Measurements from ENCODE around the gene LGI1.
A peak's percentile ranks its signal among the peaks of the same experiment; 100 is the strongest.
"Not testable (repeated sequence)": the region's sequence is repeated elsewhere in the genome, so short reads cannot be mapped to it uniquely, and the experiment has no call there.

The LGI1 gene

DNA sequence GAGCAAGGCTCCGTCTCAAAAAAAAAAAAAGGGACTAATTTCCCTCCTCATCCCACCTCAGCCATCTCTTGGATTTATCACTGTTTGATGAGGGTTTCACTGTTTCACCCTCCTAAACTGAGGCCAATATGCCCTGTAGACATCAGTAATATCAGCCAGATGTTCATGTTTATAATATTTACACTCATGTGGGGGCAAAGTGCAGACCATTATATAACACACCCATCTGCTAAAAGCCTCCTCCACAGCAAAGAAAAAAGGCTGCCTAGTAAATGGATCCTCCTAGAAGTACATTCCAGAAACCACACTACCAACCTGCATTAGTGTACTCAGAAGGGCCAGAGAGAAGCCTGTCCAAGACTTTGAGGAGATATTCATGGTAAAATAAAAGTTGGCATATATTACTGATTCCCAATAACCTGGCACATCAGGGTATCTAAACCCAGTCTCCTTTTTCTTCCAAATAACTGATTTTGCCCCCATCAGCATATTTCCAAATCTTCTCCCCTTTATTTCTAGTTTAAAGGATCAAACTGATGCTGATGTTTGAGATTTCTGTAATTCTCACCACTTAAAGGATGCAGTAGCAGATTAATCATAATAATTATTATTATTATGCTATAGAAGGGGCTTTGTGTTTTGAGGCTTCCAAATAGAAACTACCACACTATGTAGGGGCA is 55.1 kb downstream of the LGI1 start:
- DNase-seq, result no peak

DNA sequence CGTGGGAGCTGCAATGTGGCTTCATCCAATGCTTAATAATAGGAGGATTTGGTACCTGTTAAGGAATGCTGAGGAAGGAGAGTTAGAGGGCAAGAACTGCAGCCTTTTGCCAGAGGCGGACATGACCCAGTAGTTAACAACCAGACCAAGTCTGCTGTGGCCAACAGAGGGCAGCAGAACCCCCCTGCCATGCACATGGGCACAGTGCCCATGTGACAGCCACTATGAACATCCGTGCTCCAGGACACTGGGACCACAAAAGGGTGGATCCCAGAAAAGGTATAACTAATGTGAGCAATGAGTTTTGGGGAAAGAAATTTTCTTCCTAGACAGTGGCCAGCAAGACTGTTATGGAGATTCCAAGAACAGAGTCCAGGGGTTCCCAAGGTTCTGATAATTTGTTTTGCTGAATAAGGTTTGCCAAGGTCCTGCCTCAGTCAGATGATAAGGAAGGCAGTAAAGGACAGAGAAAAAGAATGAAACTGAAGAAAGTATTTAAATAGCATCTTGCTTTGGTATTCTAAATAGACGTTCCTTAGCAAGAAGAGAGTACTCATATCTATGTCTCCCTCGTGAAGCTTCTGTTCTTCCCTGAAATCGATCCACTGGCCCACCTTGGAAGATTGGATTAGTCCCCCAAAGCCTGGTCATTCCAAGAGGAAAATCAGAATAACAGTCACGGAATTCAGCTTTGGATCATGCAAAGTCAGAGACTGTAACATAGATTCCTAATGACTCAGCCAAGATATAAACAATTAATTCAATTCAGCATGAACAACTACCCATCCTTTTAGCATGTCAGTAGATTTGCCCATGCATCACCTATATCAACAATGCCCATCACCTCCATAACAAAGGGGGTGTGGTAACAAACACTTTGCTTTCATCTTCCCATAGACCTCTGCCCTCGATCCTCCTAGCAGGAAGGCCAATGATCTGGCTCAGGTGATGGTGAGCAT is 56.0 kb downstream of the LGI1 start:
- DNase-seq, result peak in 1 of 2 donors; percentile 17

DNA sequence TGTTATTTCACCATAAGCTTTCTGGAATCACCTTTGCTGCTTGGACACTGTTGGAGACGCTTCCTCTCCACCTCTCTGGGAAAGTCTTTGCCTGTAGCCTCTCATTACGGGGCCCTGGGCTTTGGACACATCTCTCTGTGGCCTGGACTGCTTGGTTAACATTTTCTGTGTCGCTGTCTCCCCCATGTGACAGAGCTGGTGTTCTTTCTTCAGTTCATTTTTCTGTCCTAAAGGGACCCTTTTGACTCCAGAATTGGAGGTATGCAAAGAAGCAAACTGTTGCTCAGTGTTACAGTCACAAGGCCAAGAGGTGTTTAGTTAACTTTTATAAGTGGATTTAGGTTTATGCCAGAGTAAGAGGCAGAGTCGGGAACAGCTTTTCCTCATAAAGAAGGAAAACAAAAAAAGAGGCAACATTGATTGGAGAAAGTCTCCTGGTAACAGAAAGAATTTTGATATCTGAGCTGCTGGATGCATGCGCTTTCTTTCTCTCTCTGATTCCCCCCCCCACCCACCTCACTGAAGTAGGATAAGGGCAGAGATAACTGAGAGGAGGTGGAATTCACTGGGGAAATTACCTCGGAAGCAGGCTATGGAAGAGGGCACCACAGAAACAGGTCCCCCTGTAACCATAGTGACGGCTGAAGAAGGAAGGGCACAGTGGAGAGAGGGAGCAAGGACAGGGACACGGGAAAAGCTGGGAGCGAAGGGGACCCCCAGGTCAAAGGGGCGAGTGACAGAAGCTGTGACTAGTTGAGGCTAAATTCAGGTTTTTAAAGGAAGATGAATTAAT is 57.8 kb downstream of the LGI1 start:
- DNase-seq, result no peak

DNA sequence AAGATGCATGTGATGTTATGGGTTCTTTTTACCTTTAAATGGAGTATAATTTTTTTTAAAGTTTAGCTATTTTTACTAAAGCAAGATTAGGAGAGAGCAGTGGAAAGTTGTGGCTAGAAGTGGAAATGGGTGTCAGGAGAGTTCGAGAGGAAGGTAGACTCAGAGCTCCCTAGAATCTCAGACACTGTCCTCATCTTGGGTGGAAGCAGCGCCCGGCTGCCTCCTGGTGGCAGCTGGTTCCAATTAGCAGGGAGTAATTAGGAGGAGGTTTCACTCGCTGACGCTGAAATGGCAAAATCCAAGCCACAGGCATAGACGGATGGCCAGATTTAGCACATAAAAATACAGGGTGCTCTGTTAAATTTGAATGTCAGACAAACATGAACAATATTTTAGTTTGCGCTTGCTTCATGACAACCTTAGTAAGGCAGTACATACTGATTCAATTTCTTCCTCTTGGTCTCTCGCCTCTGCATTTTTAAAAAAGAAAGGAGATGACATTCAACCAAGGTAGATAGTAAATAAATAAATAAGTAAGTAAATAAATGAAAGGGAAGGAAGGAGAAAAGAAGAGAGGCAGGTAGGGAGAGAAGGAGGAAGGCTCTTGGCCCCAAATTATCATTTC is 58.5 kb downstream of the LGI1 start:
- DNase-seq, result peak in 1 of 2 donors; percentile 6

DNA sequence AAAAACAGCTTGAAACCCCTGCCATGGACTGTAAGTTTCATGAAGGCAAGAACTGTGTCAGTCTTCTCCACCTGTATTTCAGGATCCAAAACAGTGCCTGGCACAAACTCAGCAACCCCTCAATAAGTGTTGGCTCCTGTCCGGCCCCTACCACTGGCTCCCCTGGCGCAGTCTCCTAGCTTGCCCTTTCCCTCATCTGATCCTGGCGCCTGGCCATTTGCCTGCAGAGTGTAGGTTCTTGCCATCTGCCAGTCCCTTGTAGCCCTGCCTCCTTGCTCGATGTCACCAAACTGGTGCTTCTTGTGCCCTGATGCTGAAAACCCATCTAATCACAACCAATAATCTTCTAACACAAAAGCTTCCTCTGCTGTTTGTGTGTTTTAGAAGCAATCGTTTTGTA is 60.4 kb downstream of the LGI1 start:
- DNase-seq, result no peak

GRCh38 chr10:93819520-93819919 is 61.8 kb downstream of the LGI1 start:
- DNase-seq, result no peak

DNA sequence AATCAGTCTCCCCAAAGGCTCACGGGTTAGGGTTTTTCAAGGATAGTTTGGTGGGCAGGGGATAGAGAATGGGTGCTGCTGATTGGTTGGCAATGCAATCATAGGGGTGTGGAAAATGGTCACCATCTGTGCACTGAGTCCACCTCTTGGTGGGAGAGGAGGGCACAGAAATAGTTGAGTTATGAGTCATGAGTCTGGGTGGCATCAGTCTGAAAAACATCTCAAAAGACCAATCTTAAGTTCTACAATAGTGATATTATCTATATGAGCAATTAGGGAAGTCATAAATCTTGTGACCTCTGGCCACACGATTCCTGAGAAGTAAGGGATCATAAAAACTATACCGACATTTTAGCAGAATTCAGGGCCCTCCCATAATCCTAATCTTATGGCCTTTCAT is 62.7 kb downstream of the LGI1 start:
- no peak for DNase-seq

- no peak for DNase-seq
These were observed 63.5 kb downstream of the LGI1 start for GRCh38 chr10:93821051-93821772.

GRCh38 chr10:93826355-93826754 is 68.6 kb downstream of the LGI1 start:
- no peak for DNase-seq

- DNase-seq, result no peak
These were observed 69.5 kb downstream of the LGI1 start for GRCh38 chr10:93827056-93827804.

DNA sequence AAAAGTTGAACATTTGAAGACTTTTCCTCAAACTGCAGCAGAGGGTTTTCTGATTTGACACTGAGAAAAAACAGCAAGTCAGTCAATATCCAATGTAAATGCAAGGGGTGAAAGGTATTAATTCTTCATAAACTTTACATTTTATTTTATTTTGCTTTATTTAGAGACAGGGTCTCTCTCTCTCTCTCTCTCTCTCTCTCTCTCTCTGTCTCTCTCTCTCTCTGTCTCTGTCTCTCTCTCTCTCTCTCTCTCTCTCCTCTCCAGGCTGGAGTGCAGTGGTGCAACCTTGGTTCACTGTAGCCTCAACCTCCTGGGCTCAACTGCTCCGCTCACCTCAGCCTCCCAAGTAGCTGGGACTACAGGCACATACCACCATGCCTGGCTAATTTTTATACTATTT is 73.3 kb downstream of the LGI1 start:
- not testable (repeated sequence) for DNase-seq

DNA sequence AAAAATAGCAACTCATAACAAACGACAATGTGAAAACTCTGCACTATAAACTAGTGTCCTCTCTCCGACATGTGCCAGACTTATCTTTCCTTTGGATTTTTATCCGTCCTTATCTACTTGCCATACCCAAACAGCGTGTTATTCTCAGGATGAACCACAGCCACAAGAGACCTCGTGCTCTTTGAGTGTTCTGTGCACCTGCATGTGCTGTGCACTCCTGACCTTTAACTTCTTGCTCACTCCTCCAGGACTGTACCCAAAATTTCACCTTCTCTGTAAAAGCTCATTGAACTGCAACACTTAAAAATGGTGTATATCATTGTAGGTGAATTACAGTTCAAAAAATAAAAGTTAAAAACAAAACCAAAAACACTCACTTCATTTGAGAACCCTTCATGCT is 78.0 kb downstream of the LGI1 start:
- no peak for DNase-seq

GRCh38 chr10:93837822-93838221 is 80.1 kb downstream of the LGI1 start:
- no peak for DNase-seq

DNA sequence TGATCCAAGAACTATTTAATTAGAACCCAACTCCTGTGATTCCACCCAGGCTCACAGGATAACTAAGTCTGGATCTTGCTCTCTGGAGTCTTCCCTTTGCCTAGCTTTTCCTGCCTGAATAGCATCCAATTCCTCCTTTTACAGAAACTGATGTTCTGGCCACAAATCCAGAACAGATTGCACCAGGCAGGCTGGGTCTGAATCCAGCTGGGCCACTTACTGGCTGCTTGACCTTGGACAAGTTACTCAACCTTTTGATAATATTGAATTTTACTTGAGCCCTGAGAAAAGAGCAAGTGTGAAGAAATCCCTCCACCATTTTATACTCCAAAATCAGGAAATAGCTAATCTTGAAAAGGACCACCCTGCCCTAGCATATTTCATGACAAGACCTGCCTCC is 80.5 kb downstream of the LGI1 start:
- DNase-seq, result no peak

DNA sequence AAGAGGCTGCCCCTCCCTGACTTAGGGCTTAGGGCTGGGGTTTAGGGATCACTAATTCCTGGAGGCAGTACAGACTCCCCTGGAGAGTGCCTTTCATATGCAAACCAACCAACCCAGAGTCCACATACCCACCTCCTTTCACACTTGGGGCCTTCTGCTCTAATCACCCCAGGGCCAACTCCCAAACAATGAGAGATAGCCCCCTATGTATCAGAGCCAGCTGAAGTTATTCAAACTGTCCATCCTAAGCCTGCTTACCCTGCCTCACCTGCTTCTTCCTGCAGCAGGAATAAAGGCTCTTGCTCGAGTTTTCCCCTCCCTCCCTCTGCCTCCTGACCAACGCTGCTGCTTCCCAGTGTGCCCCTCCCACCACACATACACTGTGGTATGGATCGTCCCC is 84.2 kb downstream of the LGI1 start:
- no peak for DNase-seq

DNA sequence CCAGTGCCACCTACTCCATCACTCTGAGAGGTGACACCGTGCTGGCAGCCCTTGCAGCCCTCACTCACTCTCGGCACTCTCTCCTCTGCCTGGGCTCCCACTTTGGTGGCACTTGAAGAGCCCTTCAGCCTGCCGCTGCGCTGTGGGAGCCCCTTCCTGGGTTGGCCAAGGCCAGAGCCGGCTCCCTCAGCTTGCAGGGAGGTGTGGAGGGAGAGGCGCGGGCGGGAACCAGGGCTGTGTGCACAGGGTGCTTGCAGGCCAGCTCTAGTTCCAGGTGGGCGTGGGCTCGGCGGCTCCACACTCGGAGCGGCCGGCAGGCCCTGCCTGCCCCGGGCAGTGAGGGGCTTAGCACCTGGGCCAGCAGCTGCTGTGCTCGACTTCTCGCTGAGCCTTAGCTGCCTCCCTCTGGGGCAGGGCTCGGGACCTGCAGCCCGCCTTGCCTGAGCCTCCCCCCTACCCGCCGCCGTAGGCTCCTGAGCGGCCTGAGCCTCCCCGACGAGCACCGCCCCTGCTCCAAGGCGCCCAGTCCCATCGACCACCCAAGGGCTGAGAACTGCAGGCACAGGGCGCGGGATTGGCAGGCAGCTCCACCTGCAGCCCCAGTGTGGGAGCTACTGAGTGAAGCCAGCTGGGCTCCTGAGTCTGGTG is 87.4 kb downstream of the LGI1 start:
- DNase-seq, result no peak
